Pancreas (tissue), 10 donors: ENCODE results near the gene PTK7. TPM values are rescaled to one million over a fixed set of nuclear protein-coding genes. Genes with fewer than 3 reads are reported as not detected.

Source experiments
- ATAC-seq, 4 donors: fragments of 200-7000 bp; cut with Tn5 transposase; one replicate each; pipeline versions ENCODE4 v1.8.0 to v1.9.1; 2020; ENCODE audit warnings: mild to moderate bottlenecking in 4 of 4, moderate library complexity in 4 of 4
- DNase-seq, 6 donors: peaks; one replicate each; pipeline ENCODE4 v3.0.0-alpha.2; 2020
- FAIRE-seq: peaks from 2 replicates; lab custom pipeline; 2012; peaks lifted over from hg19 to GRCh38; lab: Jason Lieb, UNC
- H3K27ac ChIP-seq, 4 donors: fragments of 200-600 bp; sonication (generic); 1 replicate in 3 of 4; 2 replicates in 1 of 4; pipeline versions ENCODE4 v1.5.0 to v1.8.0; 2020
- H3K27me3 ChIP-seq, 4 donors: fragments of 200-600 bp; one replicate each; pipeline ENCODE4 v1.8.0; 2021
- H3K36me3 ChIP-seq, 3 donors: fragments of 200-600 bp; sonication (generic) in 1 of 3; one replicate each; pipeline versions ENCODE4 v1.5.0 to v1.8.0; 2020 to 2021
- H3K4me1 ChIP-seq, 3 donors: fragments of 200-600 bp; one replicate each; pipeline ENCODE4 v1.8.0; 2021
- H3K4me3 ChIP-seq, 4 donors: fragments of 200-600 bp; sonication (generic) in 2 of 4; one replicate each; pipeline versions ENCODE4 v1.5.0 to v1.8.0; 2020 to 2021
- H3K9me3 ChIP-seq, 4 donors: fragments of 200-600 bp; one replicate each; pipeline ENCODE4 v1.8.0; 2021
- CTCF ChIP-seq, 4 donors: fragments of 200-600 bp; sonication (generic) in 3 of 4; IDR thresholded peaks; one replicate each; pipeline versions ENCODE4 v1.5.0 to v1.8.0; 2021; ENCODE audit warnings: antibody characterized with exemption in 4 of 4
- WGBS, 2 donors: extraction: QIAGEN DNeasy Blood & Tissue Kit; methylation state at CpG; one replicate each; pipeline ENCODE4 v1.1.7; 2013; 5-methylcytosine and 5-hydroxymethylcytosine counted together
- intact Hi-C, 3 donors: fragments of 100-400 bp; cut with DNase I; formaldehyde crosslinking; loops; one replicate each; pipeline versions ENCODE4 v1.11.1 to v1.14.2; 2022
- polyA plus RNA-seq, 2 donors: library from polyadenylated mRNA; stranded (reverse); fragments of 200-250 nt; gene quantifications; one replicate each; pipeline ENCODE4 v1.2.3, GENCODE V29; 2013
- total RNA-seq, 6 donors: library from RNA; stranded (reverse); fragmentation: NEBNext Ultra II Directional in 4 of 6; extraction: Animal tissue kit (Norgen Biotek cat#: 25700) in 4 of 6; gene quantifications; one replicate each; pipeline versions ENCODE4 v1.2.1 to v1.2.4, GENCODE V29; 2021 to 2023
- donor health status: healthy with polysubstance abuse.
- donor health status: DM: no; HTN: no; CAD: no; lungs with moderate emphysema.
- donor health status: DM: no; HTN: no; CAD: no.
- donor health status: control.
- donor health status: control.
- donor health status: Bipolar disorder and iron deficiency.
- donor health status: DM: yes; HTN: yes; CAD: no.
- donor health status: DM: no; HTN: no; CAD: no.
- donor health status: DM: no; HTN: no; CAD: no.
- donor health status: DM: yes; HTN: yes; CAD: no.

Gene PTK7
- total and polyA plus RNA-seq, 8 donors = 9.8 to 44.2 (median 18.4) TPM

GRCh38 chr6:43178951-43179830 lies 103.1 kb downstream of the PTK7 start:
- ATAC-seq = no peak
- Histone ChIP-seq H3K27ac (no peak overlapping the region), H3K4me3 (no peak overlapping the region), H3K9me3 (no peaks in the 10 kb centered on the region), H3K27me3 (no peaks in the 10 kb centered on the region), H3K36me3 (peaks cover 5 to 33% (median 15%) of the 10 kb centered on the region in 3 donors), H3K4me1 (peaks cover 0 to 13% (median 6%) of the 10 kb centered on the region in 3 donors)
- DNase-seq = no peak
- no peak for FAIRE-seq
- 90% methylated on average over 19 to 20 of the region's 20 CpGs for WGBS, 2 donors
- no peak for TF ChIP-seq CTCF (IDR thresholded peaks at IDR 0.05)
- intact Hi-C loops = no loop called here

GRCh38 chr6:43180058-43180457 lies 103.9 kb downstream of the PTK7 start:
- ATAC-seq (no peak), DNase-seq (no peak), FAIRE-seq (no peak)
- Histone ChIP-seq H3K27ac (no peak overlapping the region), H3K36me3 (peaks cover 5 to 33% (median 15%) of the 10 kb centered on the region in 3 donors), H3K27me3 (no peaks in the 10 kb centered on the region), H3K4me1 (peaks cover 0 to 10% (median 2%) of the 10 kb centered on the region in 3 donors), H3K4me3 (no peak overlapping the region), H3K9me3 (no peaks in the 10 kb centered on the region)
- 84 to 85% methylated on average over 7 of the region's 7 CpGs for WGBS, 2 donors
- no peak for TF ChIP-seq CTCF (IDR thresholded peaks at IDR 0.05)
- intact Hi-C loops = no loop called here

- intact Hi-C loops = no loop called here
- H3K36me3 ChIP-seq = peaks cover 5 to 27% (median 15%) of the 10 kb centered on the region in 3 donors
- no peak for FAIRE-seq
Observed at GRCh38 chr6:43180985-43181384, 104.9 kb downstream of the PTK7 start.

GRCh38 chr6:43181621-43181941 lies 105.5 kb downstream of the PTK7 start:
- no peak for ATAC-seq
- Histone ChIP-seq H3K9me3 (no peaks in the 10 kb centered on the region), H3K36me3 (peaks cover 5 to 21% (median 15%) of the 10 kb centered on the region in 3 donors), H3K27me3 (no peaks in the 10 kb centered on the region), H3K27ac (peak overlapping the region in 2 of 4 donors; percentile 59 to 61), H3K4me3 (peak overlapping the region; percentile 50 to 80 (median 60)), H3K4me1 (peaks cover 0 to 6% (median 0%) of the 10 kb centered on the region in 3 donors)
- no peak for DNase-seq
- 26 to 30% methylated on average over 9 of the region's 9 CpGs for WGBS, 2 donors
- TF ChIP-seq CTCF (IDR thresholded peaks at IDR 0.05) = no peak
- FAIRE-seq = no peak
- intact Hi-C loops = no loop called here

More at GRCh38 chr6:43180985-43181384, 104.9 kb downstream of the PTK7 start:
- TF ChIP-seq CTCF (IDR thresholded peaks at IDR 0.05) = no peak
- Histone ChIP-seq H3K4me3 (no peak overlapping the region), H3K27ac (no peak overlapping the region), H3K9me3 (no peaks in the 10 kb centered on the region), H3K4me1 (peaks cover 0 to 6% (median 0%) of the 10 kb centered on the region in 3 donors), H3K27me3 (no peaks in the 10 kb centered on the region)
- DNase-seq = no peak
- 69 to 70% methylated on average over 5 of the region's 5 CpGs for WGBS, 2 donors
- ATAC-seq = no peak
